ENCODE data around the gene MRM3. TPM values are rescaled to one million over a fixed set of nuclear protein-coding genes. Genes with fewer than 3 reads are reported as not detected.
"Not testable (repeated sequence)": the region's sequence is repeated elsewhere in the genome, so short reads cannot be mapped to it uniquely, and the experiment has no call there.

The MRM3 gene
- total and polyA plus RNA-seq, 12 donors: 12.9 to 34.6 (median 19.1) TPM

DNA sequence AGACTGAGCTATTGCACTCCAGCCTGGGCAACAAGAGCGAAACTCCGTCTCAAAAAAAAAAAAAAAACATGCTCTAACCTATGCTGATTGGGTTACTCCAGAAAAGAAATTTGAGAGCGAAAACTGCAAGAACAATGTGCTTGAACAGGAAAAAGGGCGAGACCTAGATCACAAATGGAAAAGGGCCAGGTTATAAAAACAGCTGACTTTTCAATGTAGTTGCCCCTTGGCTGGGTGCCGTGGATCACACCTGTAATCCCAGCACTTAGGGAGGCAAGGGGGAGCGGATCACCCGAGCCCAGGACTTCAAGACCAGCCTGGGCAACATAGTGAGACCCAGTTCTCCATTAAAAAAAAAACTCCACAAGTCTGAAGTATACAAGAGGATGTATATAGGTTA is 48.8 kb downstream of the MRM3 start:
- no peaks in the 10 kb centered on the region for H3K36me3 ChIP-seq (replicated peaks in 1 of 2)
- intact Hi-C loops (cut with DNase I): no loop called here
- H3K4me1 ChIP-seq (replicated peaks in 1 of 2): no peaks in the 10 kb centered on the region
- no peak for DNase-seq
- H3K9me3 ChIP-seq (replicated peaks in 1 of 3): no peaks in the 10 kb centered on the region
- no peaks in the 10 kb centered on the region for H3K27me3 ChIP-seq
- H3K27ac ChIP-seq: no peak overlapping the region
- no peak overlapping the region for H3K4me3 ChIP-seq
- WGBS, 4 donors: 82 to 96% (median 86%) methylated on average over 7 of the region's 7 CpGs
- no peak for TF ChIP-seq CTCF (IDR thresholded peaks at IDR 0.05)
- no peak for TF ChIP-seq POLR2A (IDR thresholded peaks at IDR 0.05)

- no peak for TF ChIP-seq CTCF (IDR thresholded peaks at IDR 0.05)
- TF ChIP-seq POLR2A (IDR thresholded peaks at IDR 0.05): no peak
- Histone ChIP-seq H3K27ac (no peak overlapping the region), H3K4me3 (no peak overlapping the region), H3K36me3 (replicated peaks in 1 of 2) (no peaks in the 10 kb centered on the region), H3K4me1 (replicated peaks in 1 of 2) (no peaks in the 10 kb centered on the region), H3K27me3 (no peaks in the 10 kb centered on the region), H3K9me3 (replicated peaks in 1 of 3) (no peaks in the 10 kb centered on the region)
- intact Hi-C loops (cut with DNase I): no loop called here
- no peak for DNase-seq
- WGBS, 4 donors: 74 to 100% (median 80%) methylated on average over 2 to 6 of the region's 6 CpGs
These were observed 52.0 kb downstream of the MRM3 start for GRCh38 chr17:834136-834535.

DNA sequence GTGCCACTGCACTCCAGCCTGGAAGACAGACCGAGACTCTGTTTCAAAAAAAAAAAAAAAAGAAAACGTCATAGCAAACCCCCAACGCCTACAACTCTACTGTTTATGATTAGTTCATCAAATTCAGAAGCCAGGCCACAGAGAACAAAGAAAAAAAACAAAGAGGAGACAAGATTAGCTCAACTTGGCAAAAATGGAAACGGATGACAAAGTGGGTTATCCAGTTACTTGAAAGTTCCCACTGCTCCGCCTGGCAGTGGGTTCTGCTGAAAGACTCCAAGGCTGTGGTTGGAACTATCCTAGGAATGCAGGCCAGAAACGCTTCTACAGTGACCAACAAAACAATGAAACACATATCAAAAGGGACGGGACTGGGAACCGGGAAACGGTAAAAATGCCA is 53.1 kb downstream of the MRM3 start:
- DNase-seq: no peak
- no peaks in the 10 kb centered on the region for H3K36me3 ChIP-seq (replicated peaks in 1 of 2)
- no peaks in the 10 kb centered on the region for H3K4me1 ChIP-seq (replicated peaks in 1 of 2)
- 63 to 76% (median 68%) methylated on average over 9 of the region's 9 CpGs for WGBS, 4 donors
- no peaks in the 10 kb centered on the region for H3K9me3 ChIP-seq (replicated peaks in 1 of 3)
- H3K27me3 ChIP-seq: no peaks in the 10 kb centered on the region
- intact Hi-C loops (cut with DNase I): no loop called here
- no peak overlapping the region for H3K4me3 ChIP-seq
- no peak overlapping the region for H3K27ac ChIP-seq
- TF ChIP-seq POLR2A (IDR thresholded peaks at IDR 0.05) (no peak), CTCF (IDR thresholded peaks at IDR 0.05) (no peak)

DNA sequence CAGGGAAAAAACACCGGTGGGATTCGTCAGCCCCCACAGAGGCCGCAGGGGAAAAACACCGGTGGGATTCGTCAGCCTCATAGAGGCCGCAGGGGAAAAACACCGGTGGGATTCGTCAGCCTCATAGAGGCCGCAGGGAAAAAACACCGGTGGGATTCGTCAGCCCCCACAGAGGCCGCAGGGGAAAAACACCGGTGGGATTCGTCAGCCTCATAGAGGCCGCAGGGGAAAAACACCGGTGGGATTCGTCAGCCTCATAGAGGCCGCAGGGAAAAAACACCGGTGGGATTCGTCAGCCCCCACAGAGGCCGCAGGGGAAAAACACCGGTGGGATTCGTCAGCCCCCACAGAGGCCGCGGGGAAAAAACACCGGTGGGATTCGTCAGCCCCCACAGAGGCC is 53.6 kb downstream of the MRM3 start:
- H3K9me3 ChIP-seq (replicated peaks in 1 of 3); H3K27me3 ChIP-seq; DNase-seq; intact Hi-C loops (cut with DNase I); H3K36me3 ChIP-seq (replicated peaks in 1 of 2); H3K4me1 ChIP-seq (replicated peaks in 1 of 2); H3K4me3 ChIP-seq; H3K27ac ChIP-seq: not testable (repeated sequence)
- 38 to 100% (median 70%) methylated on average over 2 to 10 of the region's 27 CpGs for whole genome bisulfite sequencing, 4 donors

DNA sequence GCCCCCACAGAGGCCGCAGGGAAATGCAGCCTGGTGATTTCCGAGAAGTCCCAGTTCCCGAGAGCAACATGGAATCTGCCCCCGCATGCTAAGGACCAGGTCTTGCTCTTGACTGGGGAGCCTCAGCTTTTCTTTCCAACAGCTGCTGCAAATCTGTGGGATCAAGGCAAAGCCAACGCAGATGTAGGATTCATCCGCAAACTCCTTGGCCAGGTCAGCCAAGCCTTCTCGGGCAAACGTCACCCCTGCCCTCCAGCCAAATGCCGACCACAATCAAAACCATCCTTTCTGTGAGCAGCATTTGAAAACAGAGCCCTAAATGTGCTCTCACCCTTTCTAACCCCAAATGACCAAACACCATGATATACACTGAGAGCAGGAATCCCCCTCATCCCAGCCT is 54.0 kb downstream of the MRM3 start:
- no peak overlapping the region for H3K27ac ChIP-seq
- no peak overlapping the region for H3K4me3 ChIP-seq
- H3K4me1 ChIP-seq (replicated peaks in 1 of 2): no peaks in the 10 kb centered on the region
- intact Hi-C loops (cut with DNase I): no loop called here
- no peak for DNase-seq
- H3K9me3 ChIP-seq (replicated peaks in 1 of 3): no peaks in the 10 kb centered on the region
- no peaks in the 10 kb centered on the region for H3K36me3 ChIP-seq (replicated peaks in 1 of 2)
- no peaks in the 10 kb centered on the region for H3K27me3 ChIP-seq
- 74 to 94% (median 87%) methylated on average over 9 of the region's 9 CpGs for WGBS, 4 donors
- TF ChIP-seq POLR2A (IDR thresholded peaks at IDR 0.05) (no peak), CTCF (IDR thresholded peaks at IDR 0.05) (no peak)
